ENCODE results near the gene S1PR4. TPM values are rescaled to one million over a fixed set of nuclear protein-coding genes. Genes with fewer than 3 reads are reported as not detected.
"Not testable (repeated sequence)": the region's sequence is repeated elsewhere in the genome, so short reads cannot be mapped to it uniquely, and the experiment has no call there.

Gene S1PR4
- total RNA-seq, 1 experiment from 2014 or later: not detected

- no peak for DNase-seq (ENCODE audit: low read depth)
These were observed 42.0 kb downstream of the S1PR4 start for GRCh38 chr19:3220576-3220975.

DNA sequence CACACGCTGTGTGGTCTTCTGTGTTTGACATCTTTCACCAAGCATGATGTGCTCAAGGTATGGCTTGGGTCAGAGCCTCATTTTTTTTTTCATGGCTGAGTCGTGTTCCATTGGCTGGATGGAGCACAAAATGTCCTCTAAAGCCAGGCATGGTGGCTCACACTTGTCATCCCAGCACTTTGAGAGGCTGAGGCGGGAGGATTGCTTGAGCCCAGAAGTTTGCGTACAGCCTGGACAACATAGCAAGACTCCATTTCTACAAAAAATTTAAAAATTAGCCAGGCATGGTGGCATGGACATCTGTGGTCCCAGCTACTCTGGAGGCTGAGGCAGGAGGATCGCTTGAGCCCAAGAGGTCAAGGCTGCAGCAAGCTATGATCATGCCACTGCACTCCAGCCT lies 43.0 kb downstream of the S1PR4 start:
- DNase-seq (ENCODE audit: low read depth): not testable (repeated sequence)

DNA sequence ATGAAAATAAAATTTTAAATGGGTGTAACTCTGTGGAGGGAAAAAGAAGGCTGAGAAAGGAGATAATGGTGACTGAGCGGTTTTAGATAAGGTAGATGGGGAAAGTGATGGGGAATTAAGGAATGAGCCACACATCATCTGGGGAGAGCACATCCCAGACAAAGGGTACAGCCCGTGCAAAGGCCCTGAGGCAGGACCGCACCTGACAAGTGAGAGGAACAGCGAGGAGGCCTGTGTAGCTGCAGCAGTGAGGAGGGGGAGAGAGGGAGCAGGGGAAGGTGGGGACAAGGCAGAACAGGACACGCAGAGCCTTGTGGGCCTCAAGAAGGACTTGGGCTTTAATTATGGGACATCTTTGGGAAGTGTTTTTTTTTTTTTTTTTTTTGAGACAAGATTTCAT lies 44.1 kb downstream of the S1PR4 start:
- no peak for DNase-seq (ENCODE audit: low read depth)

DNA sequence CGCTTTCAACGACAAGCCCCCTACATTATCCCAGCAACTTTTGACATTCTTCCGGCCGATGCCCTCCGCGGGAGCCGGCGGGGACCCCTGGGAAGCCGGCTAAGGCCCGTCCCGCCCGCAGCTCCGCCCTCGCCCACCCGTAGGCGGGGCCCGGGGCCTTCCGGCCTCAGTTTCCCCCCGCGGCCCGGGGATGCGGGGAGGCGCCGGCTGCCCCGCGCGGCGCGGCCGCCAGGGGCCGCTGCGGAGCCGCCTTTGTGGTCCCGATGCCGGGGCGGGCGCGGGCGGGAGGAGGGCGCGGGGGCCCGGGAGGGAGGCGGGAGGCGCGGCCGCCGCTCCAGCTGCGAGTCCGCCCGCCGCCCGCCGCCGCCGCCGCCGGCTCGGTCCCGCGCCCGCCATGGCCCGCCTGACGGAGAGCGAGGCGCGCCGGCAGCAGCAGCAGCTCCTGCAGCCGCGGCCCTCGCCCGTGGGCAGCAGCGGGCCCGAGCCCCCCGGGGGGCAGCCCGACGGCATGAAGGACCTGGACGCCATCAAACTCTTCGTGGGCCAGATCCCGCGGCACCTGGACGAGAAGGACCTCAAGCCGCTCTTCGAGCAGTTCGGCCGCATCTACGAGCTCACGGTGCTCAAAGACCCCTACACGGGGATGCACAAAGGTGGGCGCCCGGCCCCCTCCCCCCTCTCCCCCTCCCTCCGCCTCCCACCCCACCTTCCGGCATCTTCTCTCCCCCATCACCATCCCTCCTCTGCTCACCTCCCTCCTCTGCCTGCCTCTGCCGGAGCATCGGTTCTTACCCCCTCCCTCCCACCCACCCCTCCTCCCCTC lies 46.0 kb downstream of the S1PR4 start, which contains the start of gene CELF5:
Gene CELF5 (plus strand): TSS at position 316 of the 823 bp plus-strand sequence. CDS start 79 bp downstream, at position 395.
- peak; percentile 31 for DNase-seq (ENCODE audit: low read depth)

GRCh38 chr19:3225169-3225485 lies 46.6 kb downstream of the S1PR4 start:
- DNase-seq (ENCODE audit: low read depth): no peak

DNA sequence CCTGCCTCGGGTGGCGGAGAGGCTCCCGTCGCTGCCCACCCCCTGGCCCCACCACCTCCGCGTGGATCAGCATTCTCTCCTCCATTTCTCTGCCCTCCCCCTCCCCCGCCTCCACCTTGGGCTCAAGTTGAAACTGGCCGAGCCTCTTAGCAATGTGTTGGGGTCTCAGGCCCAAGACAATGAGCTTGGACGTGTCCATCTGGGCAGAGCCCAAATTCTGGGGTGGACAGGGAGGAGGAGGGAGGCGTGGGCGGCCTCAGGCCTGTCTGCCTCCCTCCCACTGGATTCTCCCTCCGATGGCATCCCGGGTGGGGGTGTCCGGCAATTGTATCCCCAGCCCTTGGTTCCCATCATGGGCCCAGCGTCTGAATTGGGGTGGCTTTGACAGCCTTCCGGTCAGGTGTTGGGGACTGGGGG lies 47.1 kb downstream of the S1PR4 start:
- no peak for DNase-seq (ENCODE audit: low read depth)

DNA sequence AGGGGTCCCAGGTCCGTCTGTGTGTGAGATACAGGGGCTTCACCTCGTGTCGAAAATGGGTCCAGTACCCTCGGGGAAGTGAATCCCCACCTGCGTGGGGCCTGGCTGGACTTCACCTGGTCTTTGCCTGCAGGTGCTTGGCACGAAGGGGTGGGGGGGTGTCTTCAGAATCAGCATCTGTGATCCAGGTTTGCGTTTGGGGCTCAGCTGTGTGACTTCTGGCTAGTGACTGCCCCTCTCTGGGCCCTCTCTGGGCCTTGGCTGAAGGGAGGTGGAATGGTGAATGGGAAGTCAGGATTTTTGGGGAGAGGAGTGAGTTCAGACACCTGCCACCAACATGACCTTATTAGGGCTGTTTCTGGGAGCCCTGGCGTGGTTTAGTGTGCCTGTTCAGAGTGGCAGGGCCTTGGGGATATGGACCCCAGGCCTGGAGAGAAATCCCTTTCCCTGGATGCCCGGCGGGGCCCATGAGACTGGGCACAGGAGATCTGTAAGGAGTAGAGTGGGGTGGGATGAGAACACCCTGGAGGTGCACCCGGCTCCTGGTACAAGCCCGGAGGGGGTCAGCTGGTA lies 48.6 kb downstream of the S1PR4 start:
- no peak for DNase-seq (ENCODE audit: low read depth)

GRCh38 chr19:3229346-3229743 lies 50.8 kb downstream of the S1PR4 start:
- DNase-seq (ENCODE audit: low read depth): no peak

Other genes starting within 250 kb of the S1PR4 start
- gene ZNF77, start 233.8 kb upstream of the S1PR4 start, total RNA-seq (2014; rRNA removed; shearing (Covaris generic)): 9.1 and 12.0 TPM in 2 replicates
- 0.84 and 3.9 TPM in 2 replicates for gene TLE6, start 201.2 kb upstream of the S1PR4 start, total RNA-seq (2014; rRNA removed; shearing (Covaris generic))
- not detected in 2 replicates for gene TLE2, start 149.5 kb upstream of the S1PR4 start, total RNA-seq (2014; rRNA removed; shearing (Covaris generic))
- 178 and 208 TPM in 2 replicates for gene TLE5, start 116.3 kb upstream of the S1PR4 start, total RNA-seq (2014; rRNA removed; shearing (Covaris generic))
- 35.9 and 56.3 TPM in 2 replicates for gene GNA11, start 84.4 kb upstream of the S1PR4 start, total RNA-seq (2014; rRNA removed; shearing (Covaris generic))
- 36.5 and 42.2 TPM in 2 replicates for gene GNA15, start 42.7 kb upstream of the S1PR4 start, total RNA-seq (2014; rRNA removed; shearing (Covaris generic))
- gene NCLN, start 7.2 kb downstream of the S1PR4 start, total RNA-seq (2014; rRNA removed; shearing (Covaris generic)): 29.2 and 39.5 TPM in 2 replicates
- gene CELF5, start 45.9 kb downstream of the S1PR4 start, total RNA-seq (2014; rRNA removed; shearing (Covaris generic)): not detected in 2 replicates
- gene NFIC, start 187.8 kb downstream of the S1PR4 start, total RNA-seq (2014; rRNA removed; shearing (Covaris generic)): 20.9 and 21.2 TPM in 2 replicates

All from RPMI7951 (cell line).